ENCODE data around the gene TSC22D2. TPM values are rescaled to one million over a fixed set of nuclear protein-coding genes. Genes with fewer than 3 reads are reported as not detected.

TSC22D2 gene
- total RNA-seq, 1 donor from 2014 or later, result 28.4 TPM

DNA sequence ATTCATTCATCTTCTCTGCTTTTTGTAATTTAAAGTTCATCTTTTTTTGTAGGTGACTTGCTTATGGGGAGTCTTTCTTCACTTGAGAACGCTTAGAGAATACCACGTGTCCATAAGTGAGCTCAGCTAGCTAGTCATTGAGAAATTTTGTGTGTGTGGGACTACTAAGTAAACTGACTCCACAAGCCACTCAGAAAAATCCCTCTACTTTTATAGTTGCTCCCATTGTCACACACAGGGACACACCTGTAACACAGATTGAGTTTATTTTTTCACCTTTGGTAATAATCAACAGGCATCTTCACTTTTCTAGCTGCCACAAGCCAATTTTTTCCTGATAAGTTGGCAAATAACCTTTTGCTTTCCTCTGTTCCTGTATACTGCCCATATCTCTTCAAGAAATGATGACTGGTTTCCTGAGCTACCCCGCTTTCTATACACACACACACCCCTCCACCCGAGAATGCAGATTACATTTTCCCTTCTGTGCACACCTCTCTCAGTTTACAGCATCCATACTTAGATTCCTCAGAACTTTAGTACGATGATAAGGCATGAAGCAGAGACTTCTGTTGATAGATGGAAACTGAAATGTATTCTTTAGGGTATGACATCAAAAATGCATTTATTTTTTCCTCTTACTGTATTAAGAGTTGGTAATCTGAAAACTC lies 4.6 kb downstream of the TSC22D2 start:
- peak; percentile 84 for DNase-seq (ENCODE audit: low read depth)

DNA sequence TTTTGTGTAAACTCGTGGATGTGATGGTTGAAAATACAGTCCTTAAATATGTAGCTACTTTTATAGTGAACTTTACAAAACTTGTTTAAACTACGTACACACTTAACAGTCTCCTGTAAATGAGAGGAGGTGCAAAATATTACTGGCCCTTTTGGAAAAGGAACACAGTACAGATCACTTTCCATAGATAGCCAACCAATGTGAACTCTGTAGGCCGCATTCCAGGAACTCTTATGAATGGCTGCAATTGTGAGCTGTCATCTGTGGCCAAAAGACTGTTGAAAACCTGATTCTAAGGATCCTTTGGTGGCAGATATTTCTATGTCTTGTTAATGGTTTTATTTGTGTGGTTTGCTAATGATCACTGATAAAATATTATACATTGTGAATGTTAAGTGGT lies 6.2 kb downstream of the TSC22D2 start:
- peak; percentile 31 for DNase-seq (ENCODE audit: low read depth)

DNA sequence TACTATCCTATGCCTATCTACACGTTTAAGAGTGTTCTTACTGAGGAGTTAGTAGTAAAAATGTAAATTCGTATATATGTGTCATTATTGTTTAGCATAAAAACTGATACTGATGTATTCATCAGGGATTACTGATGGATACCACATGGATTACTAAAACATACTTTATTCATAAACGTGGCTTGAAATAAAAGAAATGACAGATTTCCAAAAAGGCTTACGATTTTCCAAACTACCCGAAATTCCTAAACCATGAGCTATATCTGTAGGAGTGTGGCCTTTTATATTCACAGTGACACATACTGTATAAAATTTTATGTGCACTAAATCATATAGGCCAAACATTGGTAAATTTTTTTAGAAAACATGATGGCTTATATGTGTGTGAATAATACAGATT lies 6.9 kb downstream of the TSC22D2 start:
- DNase-seq (ENCODE audit: low read depth), result no peak

DNA sequence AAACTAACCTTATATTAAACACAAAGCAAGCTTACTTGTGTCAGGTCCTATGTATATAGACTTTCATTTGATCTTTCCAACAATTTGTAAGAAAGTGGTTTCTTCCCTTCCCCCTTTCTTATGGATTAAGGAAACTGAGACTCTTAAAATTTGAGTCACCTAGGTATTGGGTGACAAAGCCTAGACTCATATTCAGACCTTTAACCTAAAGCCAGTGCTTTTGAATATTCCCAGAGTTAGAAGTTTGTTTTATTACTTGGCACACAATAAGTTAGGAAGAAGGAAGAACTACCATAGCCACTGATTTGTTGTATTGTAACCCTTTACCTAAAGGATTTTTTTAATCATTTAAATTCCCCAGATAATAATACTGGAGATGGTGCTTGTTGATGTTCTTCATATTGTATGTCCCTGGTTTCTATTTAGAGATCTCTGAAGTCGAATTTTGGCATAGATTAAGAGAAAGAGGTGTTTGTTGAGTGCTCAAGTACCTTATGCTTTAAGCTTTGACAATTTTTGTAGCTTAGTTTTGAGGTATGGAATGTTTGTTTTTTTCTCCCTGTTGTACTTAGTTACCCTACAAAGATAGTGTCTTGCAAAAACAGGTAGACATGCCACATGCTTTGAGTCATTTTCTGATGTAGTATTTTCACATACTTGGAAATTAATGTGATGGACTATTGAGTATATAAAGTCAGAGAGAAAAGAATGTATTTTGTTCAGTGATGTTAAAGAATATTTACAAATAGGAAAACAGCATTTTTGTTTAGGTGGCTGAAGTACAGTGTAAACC lies 11.2 kb downstream of the TSC22D2 start:
- DNase-seq (ENCODE audit: low read depth), result peak; percentile 49

DNA sequence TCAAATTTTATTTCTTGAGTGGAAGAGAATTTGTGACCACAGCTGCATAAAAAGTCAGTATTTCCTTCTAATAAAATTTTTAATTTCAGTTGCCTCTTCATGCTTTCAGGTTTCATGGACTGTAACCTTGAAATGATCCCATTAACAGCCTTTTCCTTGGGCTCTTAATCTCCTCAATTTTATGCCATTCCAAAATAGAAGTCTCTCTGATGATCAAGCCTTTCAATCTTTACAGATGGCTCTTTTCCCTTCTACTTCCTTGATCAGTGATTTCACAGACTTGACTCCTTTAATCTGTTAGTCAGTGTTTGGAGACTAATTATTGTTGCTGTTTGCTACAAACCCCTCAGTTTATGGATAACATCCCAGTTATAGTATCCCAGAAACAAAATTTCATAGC lies 11.9 kb downstream of the TSC22D2 start:
- no peak for DNase-seq (ENCODE audit: low read depth)

DNA sequence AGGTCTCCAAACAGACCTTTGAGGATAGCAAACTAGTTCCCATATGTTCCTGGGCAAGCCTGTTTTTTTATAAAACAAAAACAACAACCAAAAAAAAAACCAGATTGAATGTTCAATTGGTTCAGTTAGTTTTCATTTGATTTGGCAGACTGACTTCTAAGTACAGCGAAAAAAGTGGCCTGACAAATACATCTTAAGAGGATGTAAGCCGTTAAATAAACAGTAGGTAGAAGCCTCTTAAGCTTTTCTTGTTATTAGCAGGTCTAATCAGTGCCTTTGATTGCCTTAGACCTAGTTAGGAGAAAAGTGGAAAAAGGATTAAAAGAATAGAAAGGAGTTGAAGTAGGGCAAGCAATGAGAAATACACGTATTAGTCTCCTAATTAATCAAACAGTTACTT lies 13.2 kb downstream of the TSC22D2 start:
- no peak for DNase-seq (ENCODE audit: low read depth)

DNA sequence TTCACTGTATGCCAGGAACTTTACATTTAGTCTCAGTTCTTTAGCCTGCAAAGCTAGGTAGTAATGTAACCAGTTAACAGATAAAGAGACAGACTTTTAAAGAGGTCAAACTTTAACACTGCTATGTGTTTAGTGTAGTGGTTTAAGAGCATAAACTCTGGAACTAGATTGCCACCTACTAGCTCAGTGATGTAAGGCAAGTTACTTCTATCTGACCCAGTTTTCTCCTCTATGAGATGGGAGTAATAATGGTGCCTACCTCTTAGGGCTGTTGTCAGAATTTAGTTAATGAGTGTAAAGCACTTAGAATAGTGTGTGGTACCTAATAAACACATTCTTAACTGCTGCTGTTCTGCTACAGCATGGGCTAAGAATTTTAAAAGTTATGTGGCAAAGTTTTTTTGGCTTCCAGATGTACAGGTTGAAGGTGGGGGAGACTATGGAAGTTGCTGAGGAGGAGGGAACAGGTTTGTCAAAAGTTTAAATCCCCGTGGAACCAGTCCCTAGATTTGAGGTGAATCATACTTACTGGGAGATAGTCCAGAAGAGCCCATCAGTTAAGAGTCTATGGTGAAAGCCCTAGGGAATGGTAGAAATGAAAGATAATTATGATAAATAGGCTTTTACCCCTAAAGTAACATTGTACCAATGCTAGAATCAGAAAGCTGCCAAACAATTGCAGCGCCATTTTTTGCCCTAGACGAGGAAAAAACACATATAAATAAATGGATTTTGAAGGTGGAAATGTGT lies 13.9 kb downstream of the TSC22D2 start:
- peak; percentile 27 for DNase-seq (ENCODE audit: low read depth)

DNA sequence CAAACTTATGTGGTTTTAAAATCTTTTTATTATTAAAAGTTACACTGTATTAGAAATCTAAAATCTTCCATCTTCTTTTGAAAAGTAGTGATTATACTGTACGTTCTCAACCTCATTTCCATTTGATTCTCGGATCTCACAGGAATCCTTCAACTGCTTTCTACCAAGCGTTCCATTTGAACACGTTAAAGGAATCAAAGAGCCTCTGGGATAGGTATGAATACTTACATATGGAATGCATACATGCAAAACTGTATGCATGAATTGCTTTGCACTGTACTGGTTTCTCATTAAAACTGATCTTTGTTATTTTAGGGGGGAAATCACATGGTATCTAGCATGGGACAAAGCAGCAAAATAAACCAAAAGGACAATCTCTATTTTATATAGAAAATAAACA lies 14.8 kb downstream of the TSC22D2 start:
- DNase-seq (ENCODE audit: low read depth), result no peak

DNA sequence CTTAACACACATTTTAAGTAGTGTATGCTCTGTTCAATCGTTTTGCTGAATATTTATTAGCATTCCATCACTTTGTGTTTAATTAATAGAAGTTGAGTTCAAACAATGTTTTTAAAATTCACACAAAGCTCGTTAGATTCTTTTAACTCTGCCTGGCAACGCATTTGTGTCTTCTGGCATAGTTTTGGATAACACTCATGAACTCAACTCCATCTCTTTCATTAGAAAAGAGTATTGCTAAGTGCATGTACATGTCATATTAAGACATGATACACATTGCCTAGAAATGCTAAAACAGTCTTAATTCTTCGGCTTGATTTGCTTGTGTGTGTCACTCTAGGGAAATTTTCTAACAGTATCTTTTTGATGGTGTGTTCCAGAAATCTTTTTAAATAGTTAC lies 15.7 kb downstream of the TSC22D2 start:
- DNase-seq (ENCODE audit: low read depth), result no peak

DNA sequence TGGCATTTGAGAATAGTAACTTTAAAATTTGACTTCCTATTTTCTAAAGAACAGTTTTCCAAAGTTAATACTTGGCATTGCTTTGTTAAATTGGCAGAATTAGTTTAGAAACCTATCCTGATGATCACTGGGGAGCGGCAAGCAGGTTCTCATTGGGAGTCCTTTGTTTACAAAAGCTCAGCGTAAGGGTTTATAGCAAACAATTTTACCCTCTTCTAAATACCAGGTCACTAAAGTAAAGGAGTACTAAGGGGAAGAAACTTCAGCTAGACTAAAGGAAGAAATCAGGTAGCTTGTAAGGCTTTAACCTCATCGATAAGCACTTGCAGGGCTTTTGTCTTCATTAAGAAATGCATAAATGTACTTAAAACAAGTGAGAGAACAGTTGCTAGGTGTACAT lies 18.2 kb downstream of the TSC22D2 start:
- DNase-seq (ENCODE audit: low read depth), result no peak

DNA sequence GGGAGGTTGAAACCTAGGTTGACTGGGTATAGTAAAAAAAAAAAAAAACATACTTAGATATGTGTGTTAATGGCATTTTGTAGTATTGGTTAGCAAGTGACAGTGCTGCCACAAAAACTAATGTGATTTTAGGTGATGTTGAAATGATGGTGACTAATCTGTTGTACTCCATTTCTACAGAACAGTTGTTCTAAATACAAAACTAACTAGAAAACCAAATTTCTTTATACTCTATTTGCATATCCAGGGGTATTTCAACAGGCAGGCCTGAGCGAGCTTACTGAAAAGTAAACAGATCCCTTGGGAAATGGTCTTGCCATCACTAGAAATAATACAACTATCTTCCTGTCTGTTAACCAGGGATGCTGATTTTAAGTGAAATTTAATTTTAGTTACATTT lies 20.5 kb downstream of the TSC22D2 start:
- peak; percentile 55 for DNase-seq (ENCODE audit: low read depth)

DNA sequence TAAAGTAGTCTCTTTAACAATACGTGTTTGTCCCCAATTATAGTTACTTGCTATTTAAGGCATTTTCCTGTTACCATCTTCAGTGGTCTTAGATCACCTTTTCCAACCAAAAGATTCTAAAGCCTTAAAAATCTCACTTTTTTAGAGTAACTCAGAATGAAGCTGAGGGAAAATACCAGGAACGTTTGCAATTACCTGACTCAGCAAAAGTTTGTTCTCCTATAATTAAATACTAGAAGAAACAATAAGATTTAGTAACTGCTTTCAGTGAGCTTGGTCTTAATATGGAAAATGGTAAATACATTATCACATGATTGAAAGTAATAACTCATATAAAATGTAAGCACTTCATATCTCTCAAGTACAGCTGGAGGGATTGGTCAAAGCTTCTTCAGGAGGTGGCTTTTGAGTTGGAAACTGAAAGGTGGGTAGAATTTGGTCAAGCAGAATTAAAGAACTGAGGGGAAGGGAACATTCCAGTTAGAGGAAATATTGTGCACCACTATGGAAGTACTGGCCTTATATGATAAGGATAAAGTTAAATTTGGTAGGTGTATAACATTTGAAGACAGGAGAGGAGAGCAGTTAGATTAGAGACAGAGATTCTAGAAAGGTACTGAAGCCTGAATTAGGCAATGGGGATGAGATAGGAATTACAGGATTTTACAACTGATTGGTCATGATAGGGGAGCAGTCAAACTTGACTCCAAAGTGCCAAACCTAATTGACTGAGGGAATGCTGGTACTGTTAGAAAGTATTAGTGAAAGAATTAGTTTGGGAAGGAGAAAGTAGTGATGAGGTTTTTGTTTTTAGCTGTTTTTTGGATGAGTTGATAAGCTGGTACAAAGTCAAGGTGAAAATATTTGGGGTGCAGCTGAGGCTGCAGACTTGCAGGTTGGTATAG lies 21.9 kb downstream of the TSC22D2 start:
- no peak for DNase-seq (ENCODE audit: low read depth)

DNA sequence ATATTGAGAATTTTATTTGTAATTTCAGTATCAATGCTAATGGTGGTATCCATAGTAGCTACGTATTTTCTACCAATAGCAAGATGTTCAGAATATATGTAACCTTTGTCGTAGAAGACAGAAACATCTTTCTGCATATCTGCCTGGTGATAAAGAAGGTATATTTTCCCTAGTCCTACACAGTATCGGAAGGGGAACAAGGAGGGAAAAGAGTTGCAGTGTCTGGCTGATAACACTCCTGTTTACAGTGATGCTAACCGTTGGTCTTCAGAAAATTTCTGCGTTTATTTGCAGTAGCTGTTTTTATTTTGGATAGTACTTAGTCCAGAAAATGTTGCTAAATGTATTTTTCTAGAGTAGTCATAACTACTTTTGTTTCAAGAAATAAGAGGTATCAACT lies 25.2 kb downstream of the TSC22D2 start:
- DNase-seq (ENCODE audit: low read depth), result no peak

DNA sequence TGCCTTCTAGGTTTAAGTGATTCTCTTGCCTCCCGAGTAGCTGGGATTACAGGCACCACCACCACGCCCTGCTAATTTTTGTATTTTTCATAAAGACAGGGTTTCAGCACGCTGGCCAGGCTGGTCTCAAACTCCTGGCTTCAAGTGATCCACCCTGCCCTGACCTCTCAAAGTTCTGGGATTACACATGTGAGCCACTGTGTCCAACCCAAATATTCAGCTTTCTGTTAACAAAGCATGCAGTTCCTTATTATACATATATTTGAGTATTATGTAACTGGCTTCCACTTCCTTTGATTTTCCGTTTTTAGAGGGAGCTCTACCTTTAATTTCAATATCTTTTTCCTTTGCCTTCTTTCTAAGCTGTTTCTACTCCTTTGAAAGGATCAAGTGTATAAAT lies 26.1 kb downstream of the TSC22D2 start:
- DNase-seq (ENCODE audit: low read depth), result no peak

DNA sequence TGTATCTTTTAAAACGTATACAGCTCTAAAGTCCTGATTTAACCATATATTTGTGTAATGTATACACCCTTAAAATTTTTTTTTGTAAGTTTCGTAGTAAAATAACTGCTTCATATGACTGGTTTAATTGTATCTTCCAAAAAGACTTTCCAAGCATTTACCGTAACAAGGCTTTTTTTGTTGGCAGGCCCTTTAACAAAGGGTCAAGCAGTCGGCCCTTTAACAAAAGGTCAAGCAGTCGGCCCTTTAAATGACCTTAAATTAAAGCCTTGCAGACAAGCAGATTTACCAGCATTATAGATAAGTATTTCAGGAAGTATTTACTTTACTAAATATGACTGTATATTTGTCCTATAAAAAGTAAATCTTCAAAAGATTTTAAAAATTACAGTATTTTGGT lies 28.1 kb downstream of the TSC22D2 start:
- no peak for DNase-seq (ENCODE audit: low read depth)

DNA sequence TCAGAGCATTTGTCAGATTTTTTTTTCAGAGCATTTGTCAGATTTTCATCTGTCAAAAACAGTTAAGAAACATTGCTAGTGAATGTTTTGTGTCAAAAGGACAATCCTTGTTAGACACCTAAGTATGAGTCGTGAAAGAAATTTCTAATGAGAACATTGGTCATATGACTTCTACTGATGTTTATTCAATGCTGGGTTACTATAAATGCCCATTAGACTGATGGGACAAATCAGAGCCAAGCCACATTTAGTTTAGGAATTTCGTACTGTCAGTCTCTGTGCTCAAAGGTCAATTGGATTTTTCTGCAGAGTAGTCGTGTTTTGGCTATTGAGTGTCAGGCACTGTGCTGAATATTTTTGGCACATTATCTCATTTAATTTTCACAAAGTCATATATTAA lies 31.6 kb downstream of the TSC22D2 start:
- peak; percentile 66 for DNase-seq (ENCODE audit: low read depth)

DNA sequence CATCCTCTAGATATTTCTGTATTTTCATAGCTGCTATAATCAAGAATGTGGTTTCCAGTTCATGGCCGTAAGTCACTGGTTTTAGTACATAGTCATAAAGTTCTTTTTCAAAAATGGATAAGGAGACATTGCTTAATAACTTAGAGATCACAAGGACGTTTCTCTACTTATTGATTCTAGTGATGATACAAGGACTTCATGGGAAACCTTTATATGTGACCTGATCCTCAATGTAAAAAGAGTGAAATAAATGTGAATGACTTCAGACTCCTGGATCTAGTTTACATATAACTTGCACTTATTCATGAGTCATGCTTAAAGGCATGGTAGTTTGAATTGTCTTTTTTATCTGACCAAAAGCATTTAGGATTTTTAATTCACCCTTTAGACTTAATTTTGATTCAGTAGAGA lies 35.2 kb downstream of the TSC22D2 start:
- DNase-seq (ENCODE audit: low read depth), result peak; percentile 52

DNA sequence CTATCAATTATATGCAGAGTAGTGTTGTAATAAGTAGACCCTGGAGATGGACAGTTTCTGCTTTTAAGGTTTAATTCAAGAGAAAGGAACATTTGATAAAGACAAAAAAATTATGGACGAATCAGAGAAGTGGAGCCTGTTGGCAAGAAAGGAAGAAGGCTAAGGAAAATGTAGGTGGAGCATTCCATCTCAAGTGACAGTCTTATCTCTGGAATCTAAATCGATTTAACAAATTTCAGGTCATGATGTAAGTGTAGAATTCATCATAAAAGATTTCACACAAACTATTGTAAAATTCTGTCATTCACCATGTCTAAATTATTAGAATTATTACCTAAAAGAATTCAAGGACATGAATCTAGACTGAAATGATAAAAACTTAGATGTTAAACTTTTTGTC lies 36.3 kb downstream of the TSC22D2 start:
- DNase-seq (ENCODE audit: low read depth), result no peak

DNA sequence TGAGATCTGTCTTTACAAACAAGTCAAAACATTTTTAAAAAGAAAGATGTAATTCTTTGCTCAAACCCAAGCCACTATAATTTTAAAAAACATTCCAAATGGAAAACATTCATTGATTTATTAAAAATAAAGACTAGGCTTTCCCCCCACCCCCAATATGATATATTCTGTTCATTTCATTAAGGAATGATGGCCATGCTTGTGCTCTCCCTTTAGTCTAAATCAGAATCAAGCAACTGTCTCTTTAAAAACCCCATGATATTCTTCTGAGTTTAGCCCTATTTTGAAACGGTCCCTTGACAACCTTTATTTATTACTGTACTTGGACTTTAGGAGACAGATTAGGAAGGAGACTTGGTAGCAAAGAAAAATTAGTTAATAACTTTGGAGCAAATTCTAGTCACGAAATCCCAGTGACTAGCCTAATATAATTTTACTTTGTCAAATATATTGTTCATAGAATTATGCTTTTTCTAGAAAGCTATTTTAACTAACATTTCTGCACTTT lies 38.4 kb downstream of the TSC22D2 start:
- no peak for DNase-seq (ENCODE audit: low read depth)

DNA sequence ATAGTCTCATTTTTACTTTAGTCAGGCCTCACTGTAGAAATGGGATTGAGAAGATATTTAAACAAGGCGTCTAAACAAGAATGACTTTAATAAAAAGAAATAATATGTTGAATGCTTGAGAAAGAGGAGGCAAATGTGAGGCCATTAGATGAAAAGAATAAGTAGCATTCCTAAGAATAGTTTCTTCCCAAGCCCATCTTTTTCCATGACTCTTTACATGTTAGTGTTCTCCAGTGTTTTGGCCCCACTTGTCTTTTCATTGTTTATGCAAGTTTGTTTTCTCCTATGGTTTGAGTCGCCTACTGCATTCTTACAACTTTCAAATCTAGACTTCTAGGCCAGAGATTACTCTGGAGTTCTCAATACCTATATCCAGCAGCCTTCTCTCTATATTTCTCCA lies 39.0 kb downstream of the TSC22D2 start:
- no peak for DNase-seq (ENCODE audit: low read depth)

DNA sequence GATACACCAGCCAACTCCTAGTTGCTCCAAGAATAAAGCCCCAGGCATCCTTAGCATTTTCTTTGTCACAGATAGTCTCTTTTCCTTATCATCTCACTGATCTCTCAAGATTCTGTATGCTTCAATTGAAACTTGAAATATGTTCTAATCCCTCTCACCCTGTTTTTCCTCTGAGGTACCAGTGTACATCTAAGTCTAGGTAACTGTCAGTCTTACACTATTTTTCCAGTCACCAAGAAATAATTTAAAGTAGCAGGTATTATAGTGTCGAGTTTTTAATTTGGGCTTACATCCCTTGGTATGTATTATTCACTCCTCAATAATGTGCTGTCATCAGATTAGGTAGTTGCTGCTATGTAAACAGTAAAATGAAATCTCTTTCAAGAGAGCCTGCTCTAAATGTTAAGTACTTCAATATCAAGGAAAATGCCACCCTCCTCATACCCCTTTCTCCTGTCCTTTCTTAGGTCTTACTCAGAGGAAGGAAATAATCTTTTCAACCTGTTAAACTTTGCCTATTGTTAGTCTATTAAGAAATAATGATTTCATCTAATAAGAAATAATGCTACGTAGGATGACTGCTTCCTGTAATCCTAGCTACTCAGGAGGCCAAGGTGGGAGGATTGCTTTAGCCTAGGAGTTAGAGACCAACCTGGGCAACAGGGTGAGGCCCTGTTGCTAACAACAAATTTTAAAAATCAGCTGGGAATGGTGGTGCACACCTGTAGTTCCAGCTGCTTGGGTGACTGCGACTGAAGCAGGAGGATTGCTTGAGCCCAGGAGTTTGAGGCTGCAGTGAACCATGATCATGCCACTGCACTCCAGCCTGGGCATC lies 39.8 kb downstream of the TSC22D2 start:
- DNase-seq (ENCODE audit: low read depth), result peak; percentile 66

Measured in renal cortical epithelial cell (primary cell).